Effector memory CD8-positive, alpha-beta T cell (primary cell): ENCODE measurements around the gene ACACA.
"Not testable (repeated sequence)": the region's sequence is repeated elsewhere in the genome, so short reads cannot be mapped to it uniquely, and the experiment has no call there.

Experiments
- ATAC-seq: fragments of 150-1000 bp; cut with Tn5 transposase; replicated peaks from 2 replicates; pipeline ENCODE4 v1.10.0; 2021; ENCODE audit warnings: mild to moderate bottlenecking, moderate library complexity
- DNase-seq, 3 experiments: peaks; one replicate each; pipeline ENCODE4 v3.0.0; 2021
- H3K27ac Mint-ChIP-seq, 2 donors: one replicate each; pipeline ENCODE4 v1.8.0; 2022; ENCODE audit warnings: mild to moderate bottlenecking in 2 of 2, mixed read lengths in 2 of 2, moderate library complexity in 2 of 2
- H3K27me3 Mint-ChIP-seq, 2 donors: one replicate each; pipeline ENCODE4 v1.8.0; 2022; ENCODE audit warnings: mixed read lengths in 2 of 2
- H3K36me3 Mint-ChIP-seq: one replicate; pipeline ENCODE4 v1.8.0; 2022; ENCODE audit warnings: mild to moderate bottlenecking, moderate library complexity, mixed read lengths; ENCODE audit not compliant: insufficient read depth
- H3K4me1 Mint-ChIP-seq, 2 donors: one replicate each; pipeline ENCODE4 v1.8.0; 2022; ENCODE audit warnings: low read depth in 2 of 2, mixed read lengths in 2 of 2
- H3K4me3 Mint-ChIP-seq, 2 donors: one replicate each; pipeline ENCODE4 v1.8.0; 2022; ENCODE audit warnings: mild to moderate bottlenecking in 2 of 2, mixed read lengths in 2 of 2, moderate library complexity in 2 of 2
- H3K9me3 Mint-ChIP-seq, 2 donors: one replicate each; pipeline ENCODE4 v1.8.0; 2022; ENCODE audit warnings: mixed read lengths in 2 of 2

Gene ACACA

GRCh38 chr17:37144075-37144701, 262.4 kb downstream of the ACACA start:
- ATAC-seq (no peak), DNase-seq (no peak)
- Mint-ChIP-seq H3K4me3 (no peak overlapping the region), H3K36me3 (peaks cover 6% of the 10 kb centered on the region), H3K27ac (no peak overlapping the region), H3K4me1 (no peaks in the 10 kb centered on the region), H3K9me3 (no peaks in the 10 kb centered on the region), H3K27me3 (no peaks in the 10 kb centered on the region)

DNA sequence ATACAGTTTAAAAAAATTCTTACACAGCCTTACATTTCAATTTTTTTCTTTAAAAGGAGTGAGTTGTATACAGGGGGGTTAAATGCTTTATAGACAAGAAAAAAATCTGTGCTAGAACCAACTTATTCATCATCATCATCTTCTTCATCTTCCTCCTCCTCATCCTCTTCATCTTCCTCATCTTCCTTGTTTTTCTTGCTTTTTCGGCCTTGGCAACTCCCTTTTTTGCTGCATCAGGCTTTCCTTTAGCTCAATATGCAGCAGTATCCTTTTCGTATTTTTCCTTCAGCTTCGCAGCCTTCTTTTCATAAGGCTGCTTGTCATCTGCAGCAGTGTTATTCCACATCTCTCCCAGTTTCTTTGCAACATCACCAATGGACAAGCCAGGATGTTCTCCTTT, 263.1 kb downstream of the ACACA start:
- ATAC-seq, H3K36me3 Mint-ChIP-seq, H3K4me3 Mint-ChIP-seq, H3K27me3 Mint-ChIP-seq, DNase-seq, H3K4me1 Mint-ChIP-seq, H3K9me3 Mint-ChIP-seq, H3K27ac Mint-ChIP-seq: not testable (repeated sequence)

DNA sequence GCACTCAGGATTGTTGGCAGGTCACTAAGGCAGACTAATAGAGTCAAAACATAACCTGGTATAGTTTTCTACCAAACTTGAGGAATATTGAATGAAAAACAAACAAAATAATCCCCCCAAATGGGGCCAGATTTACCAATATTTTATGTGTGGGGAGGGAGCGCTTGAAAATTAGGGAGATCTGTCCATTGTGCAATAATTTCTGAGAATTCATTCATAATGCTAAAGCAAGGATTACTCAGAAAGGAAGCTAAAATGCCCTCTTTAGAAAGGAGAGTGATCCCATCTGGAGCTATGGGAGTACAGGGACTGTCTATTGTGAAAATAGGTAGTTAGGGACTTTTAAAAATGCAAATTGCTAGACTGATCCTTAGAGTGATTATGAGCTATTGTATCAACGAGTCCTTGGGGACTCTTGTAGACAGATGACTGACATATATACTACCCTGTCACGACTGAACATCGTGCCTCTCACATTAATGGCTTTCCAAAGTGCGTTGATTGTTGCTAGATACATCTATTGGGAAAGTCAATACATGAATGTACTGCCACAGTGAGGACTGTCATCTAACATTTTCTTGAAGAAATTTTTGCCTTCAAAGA, 264.2 kb downstream of the ACACA start:
- no peak overlapping the region for H3K4me3 Mint-ChIP-seq

DNA sequence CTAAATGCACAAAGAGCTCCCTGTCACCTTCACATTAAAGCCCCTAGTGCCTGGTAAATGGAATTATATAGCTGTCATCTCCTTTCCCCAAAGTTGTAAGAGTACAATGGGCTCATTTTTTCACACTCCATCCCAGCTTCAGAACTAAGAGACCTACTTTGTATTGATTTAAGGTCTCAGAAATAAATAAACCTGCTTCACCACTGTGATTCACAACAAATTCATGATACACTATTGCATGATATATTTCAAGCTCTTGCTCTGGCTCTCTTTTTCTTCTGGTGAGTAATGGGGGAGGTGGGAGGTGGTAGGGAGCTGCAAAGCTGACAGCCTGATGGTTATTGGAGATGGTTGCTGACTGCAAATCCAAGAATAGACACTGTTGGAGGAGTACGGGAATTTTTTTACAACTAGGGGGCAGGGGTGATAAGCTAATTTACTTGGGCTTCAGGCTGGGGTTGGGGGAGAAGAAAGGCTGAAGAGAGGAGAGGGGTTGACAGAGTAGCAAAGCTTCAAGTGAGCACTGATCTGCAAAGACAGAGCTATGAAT, 268.0 kb downstream of the ACACA start:
- Mint-ChIP-seq H3K27ac (no peak overlapping the region), H3K9me3 (no peaks in the 10 kb centered on the region), H3K4me1 (no peaks in the 10 kb centered on the region), H3K36me3 (peaks cover 6% of the 10 kb centered on the region), H3K27me3 (no peaks in the 10 kb centered on the region), H3K4me3 (no peak overlapping the region)
- DNase-seq (no peak), ATAC-seq (no peak)

More for the DNA sequence above, 264.2 kb downstream of the ACACA start:
- DNase-seq (no peak), ATAC-seq (no peak)
- Mint-ChIP-seq H3K27me3 (no peaks in the 10 kb centered on the region), H3K4me1 (no peaks in the 10 kb centered on the region), H3K36me3 (peaks cover 6% of the 10 kb centered on the region), H3K9me3 (no peaks in the 10 kb centered on the region), H3K27ac (no peak overlapping the region)

- ATAC-seq (no peak), DNase-seq (no peak)
- Mint-ChIP-seq H3K36me3 (peaks cover 6% of the 10 kb centered on the region), H3K4me3 (no peak overlapping the region), H3K9me3 (no peaks in the 10 kb centered on the region), H3K27ac (no peak overlapping the region), H3K27me3 (no peaks in the 10 kb centered on the region), H3K4me1 (no peaks in the 10 kb centered on the region)
These were observed 268.6 kb downstream of the ACACA start for GRCh38 chr17:37137906-37138514.

DNA sequence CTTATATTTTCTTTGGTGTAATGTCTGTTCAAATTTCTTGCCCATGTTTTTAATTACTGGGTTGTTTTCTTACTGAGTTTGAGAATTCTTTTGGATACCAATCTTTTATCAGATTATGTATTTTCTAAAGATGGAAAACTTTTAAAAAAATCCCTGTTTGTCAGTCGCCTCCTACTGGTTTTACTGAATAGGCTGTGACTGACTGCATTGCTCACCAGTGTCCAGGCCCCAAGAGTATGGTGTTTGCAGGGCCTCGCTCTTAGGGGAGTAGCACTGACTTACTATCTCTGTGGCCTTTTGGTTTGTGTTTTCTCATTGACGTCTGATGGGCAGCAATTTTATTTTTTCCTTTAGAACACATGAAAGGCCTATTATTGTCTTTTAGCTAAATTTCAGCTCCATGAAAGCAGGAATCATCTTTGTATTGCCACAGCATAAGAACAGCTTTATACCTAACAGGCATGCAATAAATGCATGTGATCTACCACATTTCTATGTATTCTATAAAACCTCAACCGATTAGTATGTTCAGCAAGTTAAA, 269.5 kb downstream of the ACACA start:
- DNase-seq (no peak), ATAC-seq (no peak)
- Mint-ChIP-seq H3K4me1 (no peaks in the 10 kb centered on the region), H3K9me3 (no peaks in the 10 kb centered on the region), H3K27me3 (no peaks in the 10 kb centered on the region), H3K36me3 (peaks cover 6% of the 10 kb centered on the region), H3K4me3 (no peak overlapping the region), H3K27ac (no peak overlapping the region)

- Mint-ChIP-seq H3K27ac (no peak overlapping the region), H3K4me3 (no peak overlapping the region), H3K9me3 (no peaks in the 10 kb centered on the region), H3K4me1 (no peaks in the 10 kb centered on the region), H3K36me3 (no peaks in the 10 kb centered on the region), H3K27me3 (no peaks in the 10 kb centered on the region)
- DNase-seq = no peak
- no peak for ATAC-seq
These were observed 271.1 kb downstream of the ACACA start for GRCh38 chr17:37135576-37135975.

DNA sequence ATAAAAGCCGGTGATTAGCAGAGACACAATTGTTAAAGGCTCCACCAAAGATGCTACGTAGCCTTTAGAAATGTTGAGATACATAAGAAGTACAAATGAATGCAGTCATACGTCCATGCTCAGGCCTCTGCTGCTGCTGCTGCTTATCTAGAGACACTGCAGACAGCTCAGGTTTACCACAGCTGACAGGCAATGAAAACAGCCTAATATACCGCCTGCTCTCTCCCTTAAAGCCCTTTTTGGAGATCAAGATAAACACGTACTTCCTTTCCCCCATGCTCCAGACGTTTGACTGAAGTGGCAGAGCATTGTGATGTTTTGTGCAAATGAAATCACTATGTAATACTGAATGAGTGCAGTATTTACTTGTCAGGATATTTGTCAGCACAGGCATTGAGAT, 272.6 kb downstream of the ACACA start:
- no peaks in the 10 kb centered on the region for H3K27me3 Mint-ChIP-seq
- no peaks in the 10 kb centered on the region for H3K9me3 Mint-ChIP-seq
- no peak for ATAC-seq
- DNase-seq = no peak
- no peaks in the 10 kb centered on the region for H3K36me3 Mint-ChIP-seq
- H3K4me3 Mint-ChIP-seq = no peak overlapping the region
- no peak overlapping the region for H3K27ac Mint-ChIP-seq
- no peaks in the 10 kb centered on the region for H3K4me1 Mint-ChIP-seq

DNA sequence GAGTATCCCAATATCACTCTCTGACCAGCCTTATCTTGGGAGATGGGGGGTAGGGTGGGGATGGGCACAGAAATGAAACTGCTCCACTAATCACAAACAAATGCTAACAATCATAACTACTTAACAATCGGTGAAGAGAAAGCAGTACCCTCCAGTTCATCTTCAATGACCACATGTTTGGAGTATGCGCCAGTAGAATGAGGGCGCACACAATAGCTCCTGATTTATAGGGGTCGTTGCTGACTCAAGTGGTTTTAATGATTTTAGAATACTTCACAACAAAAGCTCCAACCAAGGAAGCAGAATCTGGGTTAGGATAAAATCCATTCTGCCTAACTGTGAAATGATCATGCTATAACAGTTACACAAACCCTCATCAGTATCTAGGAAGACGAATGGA, 273.5 kb downstream of the ACACA start:
- Mint-ChIP-seq H3K4me1 (no peaks in the 10 kb centered on the region), H3K27me3 (no peaks in the 10 kb centered on the region), H3K4me3 (no peak overlapping the region), H3K27ac (no peak overlapping the region), H3K36me3 (no peaks in the 10 kb centered on the region), H3K9me3 (no peaks in the 10 kb centered on the region)
- DNase-seq (no peak), ATAC-seq (no peak)

DNA sequence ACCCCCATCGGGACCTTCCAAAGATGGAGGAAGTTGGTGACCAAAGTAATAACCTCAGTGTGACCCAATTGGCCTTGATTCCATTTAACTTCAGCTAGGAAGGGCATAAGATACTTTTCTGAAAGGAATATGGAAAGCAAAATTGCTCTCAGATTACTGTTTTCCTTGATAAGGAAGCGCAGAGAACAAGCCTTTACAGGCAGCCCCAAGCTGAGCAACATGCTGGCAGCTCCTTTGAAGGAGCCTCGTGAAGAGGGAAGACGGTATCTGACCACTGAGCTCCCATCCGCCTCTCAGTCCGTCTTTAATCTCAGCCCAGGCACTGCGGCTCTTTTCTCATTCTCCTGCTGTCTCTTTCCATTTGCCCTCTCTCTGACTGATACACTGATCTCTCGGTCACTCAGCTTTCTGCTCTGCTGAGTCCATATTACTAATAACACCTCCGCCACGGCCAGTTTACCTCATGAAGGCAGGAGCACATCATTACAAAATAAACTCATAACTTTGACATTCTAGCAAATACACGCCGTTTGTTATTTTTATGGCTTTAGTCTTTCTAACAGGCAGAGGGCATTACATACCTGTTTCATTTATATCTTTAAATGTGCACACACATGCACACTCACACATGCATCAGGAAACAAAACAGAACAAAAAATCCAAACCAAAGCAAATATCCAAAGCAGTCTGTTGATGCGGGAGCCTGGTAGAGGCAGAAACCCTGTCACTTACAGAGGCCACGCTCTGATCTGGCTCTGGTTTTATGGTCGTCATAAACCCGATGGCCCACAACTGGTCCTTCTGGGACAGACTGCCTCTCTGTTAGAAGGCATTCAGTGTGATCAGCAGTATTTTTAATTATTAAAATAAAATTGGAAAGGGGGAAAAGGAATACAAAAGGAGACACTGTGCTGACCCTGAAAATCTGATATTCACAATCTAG, 274.7 kb downstream of the ACACA start:
- DNase-seq = no peak
- H3K36me3 Mint-ChIP-seq = peaks cover 5% of the 10 kb centered on the region
- no peaks in the 10 kb centered on the region for H3K4me1 Mint-ChIP-seq

DNA sequence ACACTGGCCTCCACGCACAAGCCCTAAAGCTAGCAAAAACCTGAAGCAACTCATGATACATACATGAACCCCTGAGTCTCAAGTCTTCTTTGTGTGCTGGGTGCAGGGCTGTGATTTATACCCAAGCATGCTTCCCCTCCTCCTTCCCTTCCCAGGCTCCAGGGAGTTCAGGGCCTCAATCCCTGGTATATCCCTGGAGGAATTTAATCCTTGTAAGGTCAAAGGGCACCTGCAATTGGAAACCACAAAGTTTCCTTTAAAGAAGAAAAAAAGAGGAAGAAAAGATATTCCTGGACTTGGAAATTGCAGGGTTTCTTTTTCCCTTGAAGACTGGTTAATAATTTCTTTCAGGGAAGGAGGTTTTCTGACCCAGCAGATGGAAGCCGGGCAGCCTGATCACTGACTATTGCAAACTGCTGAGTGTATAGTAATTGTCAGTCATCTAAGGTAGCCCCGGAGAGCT, 275.6 kb downstream of the ACACA start:
- H3K4me1 Mint-ChIP-seq = no peaks in the 10 kb centered on the region
- H3K9me3 Mint-ChIP-seq = no peaks in the 10 kb centered on the region
- ATAC-seq (no peak), DNase-seq (no peak)
- no peak overlapping the region for H3K4me3 Mint-ChIP-seq
- H3K27me3 Mint-ChIP-seq = no peaks in the 10 kb centered on the region
- peaks cover 5% of the 10 kb centered on the region for H3K36me3 Mint-ChIP-seq
- peak overlapping the region in 1 of 2 donors; percentile 47 for H3K27ac Mint-ChIP-seq

More for the DNA sequence above, 274.7 kb downstream of the ACACA start:
- peak overlapping the region in 1 of 2 donors; percentile 47 for H3K27ac Mint-ChIP-seq
- no peaks in the 10 kb centered on the region for H3K27me3 Mint-ChIP-seq
- no peak overlapping the region for H3K4me3 Mint-ChIP-seq
- no peak for ATAC-seq
- H3K9me3 Mint-ChIP-seq = no peaks in the 10 kb centered on the region

DNA sequence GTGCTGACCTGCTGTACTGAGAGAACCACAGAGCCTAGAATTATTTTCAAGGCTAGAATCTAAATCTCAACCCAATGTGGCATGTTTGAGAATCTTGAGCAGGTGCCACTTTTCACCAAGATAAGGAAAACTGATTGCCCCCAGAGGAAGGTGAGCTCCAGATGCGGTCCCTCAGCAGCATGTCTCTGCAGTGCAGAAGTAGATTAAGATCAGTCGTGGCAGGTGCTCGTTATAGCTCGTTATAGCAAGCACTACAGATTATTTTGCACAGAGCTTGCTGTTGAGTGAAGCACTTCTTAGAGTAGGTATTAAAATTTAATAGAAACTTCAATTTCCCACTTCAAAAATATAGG, 281.8 kb downstream of the ACACA start:
- no peak for ATAC-seq

More for the DNA sequence above, 281.8 kb downstream of the ACACA start:
- no peak for DNase-seq
- Mint-ChIP-seq H3K27ac (no peak overlapping the region), H3K4me3 (no peak overlapping the region), H3K4me1 (no peaks in the 10 kb centered on the region), H3K36me3 (peaks cover 10% of the 10 kb centered on the region), H3K9me3 (no peaks in the 10 kb centered on the region), H3K27me3 (no peaks in the 10 kb centered on the region)
